GOT3 (cell line): ENCODE data around the gene PRXL2B.
"Not testable (repeated sequence)": the region's sequence is repeated elsewhere in the genome, so short reads cannot be mapped to it uniquely, and the experiment has no call there.

Source experiments
- DNase-seq: peaks from one replicate; lab custom pipeline; 2025; ENCODE audit warnings: mixed read lengths; lab: John Stamatoyannopoulos, UW

The PRXL2B gene

DNA sequence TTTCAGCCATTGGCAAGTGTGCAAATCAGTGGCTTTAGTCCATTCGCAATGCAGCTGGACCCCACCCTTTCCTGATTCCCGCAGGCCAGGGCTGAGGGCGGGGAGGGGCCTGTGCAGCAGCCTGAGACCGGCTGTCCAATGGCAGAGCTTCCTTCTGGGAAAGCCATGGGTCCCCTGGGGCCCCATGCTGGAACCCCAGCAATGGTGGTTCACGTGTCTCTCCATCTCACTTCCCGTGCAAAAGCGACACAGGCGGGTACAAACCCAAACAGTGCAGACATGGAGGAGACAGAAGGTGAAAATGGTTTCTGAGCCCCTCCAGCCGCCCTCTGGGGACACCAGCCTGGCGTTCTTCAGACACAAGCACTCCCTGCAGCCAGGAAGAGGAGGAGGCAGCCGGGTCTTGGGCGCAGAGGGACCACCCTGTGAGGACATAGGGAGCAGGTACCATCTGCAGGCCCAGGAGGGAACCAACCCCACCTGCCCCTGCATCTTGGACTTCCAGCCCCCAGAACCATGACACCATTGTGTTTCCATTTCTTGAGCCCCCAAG is 36.2 kb upstream of the PRXL2B start:
- DNase-seq: not testable (repeated sequence)

GRCh38 chr1:2551544-2551943 is 35.0 kb upstream of the PRXL2B start:
- DNase-seq: not testable (repeated sequence)

DNA sequence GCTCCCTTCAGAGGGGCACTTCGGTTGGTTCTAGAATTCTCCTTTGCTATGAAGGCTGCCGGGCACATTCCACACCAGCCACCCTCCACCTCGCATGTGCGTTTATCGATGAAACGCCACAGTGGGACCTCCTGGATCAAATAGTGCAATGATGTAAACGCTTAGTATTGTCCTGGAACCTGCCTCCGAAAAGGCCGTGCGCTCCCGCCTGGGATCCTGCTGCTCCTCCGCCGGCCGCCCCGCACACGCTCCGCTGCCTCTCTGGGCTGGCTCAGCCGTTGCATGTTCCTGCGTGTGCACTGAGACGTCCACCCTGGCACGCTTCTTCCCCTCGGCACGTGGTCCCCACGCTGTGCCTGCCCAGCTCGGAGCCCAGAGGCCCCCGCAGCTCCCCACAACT is 34.4 kb upstream of the PRXL2B start:
- no peak for DNase-seq

DNA sequence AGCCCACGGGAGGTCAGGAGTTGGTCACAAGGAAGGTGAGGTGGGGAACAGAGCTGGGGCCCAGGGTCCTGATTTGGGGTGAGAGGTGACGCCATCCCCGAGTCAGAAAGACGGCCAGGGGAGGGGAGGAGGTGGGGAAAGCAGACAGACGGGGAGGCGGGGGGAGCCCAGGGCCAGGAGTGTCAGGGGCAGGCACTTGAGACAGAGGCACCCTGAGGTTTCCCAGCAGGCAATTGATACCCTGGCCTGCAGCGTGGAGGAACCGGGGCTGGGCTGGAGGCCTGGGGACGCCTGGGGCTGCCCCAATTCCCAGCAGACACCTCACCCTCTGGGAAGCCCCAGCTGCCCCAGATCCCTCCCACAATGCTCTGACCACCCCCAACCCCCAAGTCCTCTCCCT is 33.5 kb upstream of the PRXL2B start:
- not testable (repeated sequence) for DNase-seq

- no peak for DNase-seq
Measured at GRCh38 chr1:2553871-2554620, 32.5 kb upstream of the PRXL2B start.

- DNase-seq: no peak
Measured at GRCh38 chr1:2554621-2555387, 31.8 kb upstream of the PRXL2B start.

GRCh38 chr1:2555634-2556276 is 30.8 kb upstream of the PRXL2B start:
- no peak for DNase-seq

- DNase-seq: no peak
Measured at GRCh38 chr1:2556277-2556677, 30.3 kb upstream of the PRXL2B start, which contains the start of gene TNFRSF14. TSS of gene TNFRSF14 (plus strand) at chr1:2556371. CDS start at chr1:2556665, 294 bp downstream.

DNA sequence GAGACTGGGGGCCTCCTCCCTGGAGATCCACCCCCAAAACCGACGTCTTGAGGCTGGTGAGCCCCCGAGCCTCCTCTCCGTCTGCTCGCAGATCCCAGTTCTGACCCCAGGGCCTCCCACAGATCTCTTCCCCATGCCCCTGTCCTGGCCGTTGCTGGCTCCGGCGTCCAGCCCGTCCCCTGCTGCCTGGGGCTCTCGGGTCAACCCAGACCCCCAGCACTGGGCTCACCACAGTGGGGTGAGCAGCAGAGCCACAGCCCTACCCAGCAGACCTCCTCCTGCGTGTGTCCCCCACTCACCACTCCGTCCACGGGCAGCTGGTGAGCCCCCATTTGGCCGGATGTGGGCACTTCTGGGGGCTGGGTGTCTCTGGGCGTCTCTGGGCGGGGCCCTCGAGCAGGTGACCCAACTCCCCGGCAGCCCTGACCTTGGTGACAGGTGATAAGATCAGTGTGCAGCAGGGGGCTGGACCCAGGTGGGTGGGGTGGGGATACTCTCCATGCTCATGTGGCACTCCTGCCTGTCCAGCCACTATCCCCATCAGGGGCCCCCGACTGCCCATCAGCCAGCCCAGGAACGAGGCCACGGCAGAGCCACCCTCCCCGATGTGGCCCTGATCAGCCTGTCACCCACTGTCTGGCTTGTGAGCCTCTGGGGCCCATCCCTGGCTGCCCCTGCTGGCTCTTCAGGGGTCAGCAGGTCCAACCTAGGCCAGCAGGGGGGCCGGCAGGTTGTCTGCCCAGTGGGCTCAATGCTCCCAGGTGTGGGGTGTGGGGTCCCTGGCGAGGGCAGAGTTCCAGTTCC is 29.7 kb upstream of the PRXL2B start:
- no peak for DNase-seq

GRCh38 chr1:2557482-2558400 is 28.8 kb upstream of the PRXL2B start:
- DNase-seq: no peak

DNA sequence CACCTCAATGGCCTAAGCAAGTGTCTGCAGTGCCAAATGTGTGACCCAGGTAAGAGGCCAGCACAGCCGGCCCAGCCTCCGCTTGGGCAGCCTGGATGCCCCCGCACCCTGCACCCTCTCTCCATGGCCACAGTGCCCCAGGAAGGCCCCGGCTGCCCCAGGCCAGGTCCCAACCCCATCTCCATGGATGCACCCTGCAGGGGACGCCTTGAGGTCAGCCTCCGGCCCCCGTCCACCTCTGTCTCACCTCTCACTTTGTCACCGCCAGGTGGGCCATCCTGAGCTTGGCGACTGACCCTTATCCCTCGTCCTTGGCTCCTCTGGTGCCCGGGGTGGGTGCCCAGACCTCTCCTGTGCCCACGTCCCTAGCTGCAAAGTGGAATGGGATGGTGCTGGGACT is 28.2 kb upstream of the PRXL2B start:
- DNase-seq: no peak

GRCh38 chr1:2558861-2559260 is 27.7 kb upstream of the PRXL2B start:
- DNase-seq: no peak

GRCh38 chr1:2559509-2560298 is 26.9 kb upstream of the PRXL2B start:
- no peak for DNase-seq

- DNase-seq: no peak
Measured at GRCh38 chr1:2560299-2561073, 26.1 kb upstream of the PRXL2B start.

DNA sequence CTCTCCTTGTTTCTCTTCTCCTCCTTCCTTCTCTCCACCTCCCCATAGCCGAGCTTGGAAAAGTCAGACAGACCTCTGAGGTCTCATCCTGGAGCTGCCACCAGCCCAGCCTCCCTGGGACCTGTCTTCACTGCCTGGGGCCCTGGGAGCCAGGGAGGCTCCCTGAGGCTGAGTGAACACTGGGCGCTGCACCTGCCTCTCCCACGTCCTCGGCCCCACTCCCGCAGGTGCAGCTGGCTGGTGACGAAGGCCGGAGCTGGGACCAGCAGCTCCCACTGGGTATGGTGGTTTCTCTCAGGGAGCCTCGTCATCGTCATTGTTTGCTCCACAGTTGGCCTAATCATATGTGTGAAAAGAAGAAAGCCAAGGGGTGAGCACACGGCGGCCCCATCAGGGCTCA is 25.1 kb upstream of the PRXL2B start:
- DNase-seq: no peak

- no peak for DNase-seq
Measured at GRCh38 chr1:2561898-2562895, 24.4 kb upstream of the PRXL2B start.

- no peak for DNase-seq
Measured at GRCh38 chr1:2563205-2563604, 23.4 kb upstream of the PRXL2B start.
